GM12878 (cell line): ENCODE data around the gene VCL. TPM values are rescaled to one million over a fixed set of nuclear protein-coding genes. Genes with fewer than 3 reads are reported as not detected.

Source experiments
- ATAC-seq: fragments of 200-7000 bp; cut with Tn5 transposase; 3 replicates; pipeline ENCODE4 v1.9.1; 2020; ENCODE audit warnings: mild to moderate bottlenecking, moderate library complexity
- BruUV-seq: library from RNA; stranded (reverse); fragments of 400-500 nt; replicated peaks from 2 replicates; lab custom pipeline; 2021; lab: Mats Ljungman, UMichigan
- CTCF ChIA-PET: fragments of 300-600 bp; sonication (Branson Sonifier 250); formaldehyde crosslinking; extraction: SDS; loops from one replicate; lab custom pipeline; 2021; ENCODE audit warnings: inconsistent platforms; lab: Yijun Ruan, JAX
- POLR2A ChIA-PET: fragments of 350-600 bp; formaldehyde crosslinking; extraction: SDS; loops from one replicate; lab custom pipeline; 2021; ENCODE audit warnings: inconsistent platforms; lab: Charles Lee
- RAD21 ChIA-PET: fragments of 300-600 bp; sonication (Branson Sonifier 250); formaldehyde crosslinking; loops from one replicate; lab custom pipeline; 2023; ENCODE audit warnings: antibody characterized with exemption; ENCODE audit not compliant: unreplicated experiment; lab: Charles Lee
- SMC1A ChIA-PET: fragments of 300-600 bp; sonication (Branson Sonifier 250); formaldehyde crosslinking; loops from one replicate; lab custom pipeline; 2023; ENCODE audit not compliant: unreplicated experiment, uncharacterized antibody; lab: Charles Lee
- DNase-seq: peaks from one replicate; pipeline ENCODE4 v3.0.0-alpha.2; 2011; ENCODE audit warnings: low read depth, low spot score
- FAIRE-seq: peaks from 3 replicates; lab custom pipeline; 2011; peaks lifted over from hg19 to GRCh38; lab: Jason Lieb, UNC
- H2AFZ ChIP-seq: 2 replicates; pipeline ENCODE4 v1.6.0; 2011; ENCODE audit warnings: low read depth, low read length, control low read depth; ENCODE audit not compliant: control insufficient read depth
- H3K27ac ChIP-seq: 2 replicates; pipeline ENCODE4 v1.5.1; 2011; ENCODE audit warnings: control low read depth; ENCODE audit not compliant: control insufficient read depth, insufficient read depth
- H3K27me3 ChIP-seq, 2 experiments: replicated peaks in 1 of 2; 2 replicates each; pipeline versions ENCODE4 v1.6.0 to v1.6.1; 2011; ENCODE audit warnings: low read length in 1 of 2; ENCODE audit not compliant: control insufficient read depth in 2 of 2, insufficient read depth in 2 of 2
- H3K36me3 ChIP-seq, 2 experiments: 2 replicates each; pipeline ENCODE4 v1.5.1; 2011; ENCODE audit warnings: low read length in 1 of 2; ENCODE audit not compliant: control insufficient read depth in 2 of 2, insufficient read depth in 2 of 2
- H3K4me1 ChIP-seq: 2 replicates; pipeline ENCODE4 v1.6.1; 2011; ENCODE audit warnings: mild to moderate bottlenecking, low read length, moderate library complexity, mixed read lengths; ENCODE audit not compliant: control insufficient read depth, insufficient read depth
- H3K4me2 ChIP-seq: 2 replicates; pipeline ENCODE4 v1.6.0; 2011; ENCODE audit warnings: control low read depth; ENCODE audit not compliant: control insufficient read depth, insufficient read depth
- H3K4me3 ChIP-seq: fragments of 200-600 bp; sonication (generic); 2 replicates; pipeline ENCODE4 v1.5.1; 2016
- H3K79me2 ChIP-seq: 2 replicates; pipeline ENCODE4 v1.6.0; 2011; ENCODE audit warnings: low read length; ENCODE audit not compliant: control insufficient read depth, insufficient read depth
- H3K9ac ChIP-seq: 2 replicates; pipeline ENCODE4 v1.8.0; 2011; ENCODE audit warnings: low read length, control low read depth, mixed read lengths; ENCODE audit not compliant: control insufficient read depth, insufficient read depth
- H3K9me3 ChIP-seq: replicated peaks from 3 replicates; pipeline ENCODE4 v1.5.1; 2011; ENCODE audit warnings: mild to moderate bottlenecking, low read length; ENCODE audit not compliant: control insufficient read depth, insufficient read depth
- H4K20me1 ChIP-seq: 2 replicates; pipeline ENCODE4 v1.6.0; 2011; ENCODE audit not compliant: control insufficient read depth, insufficient read depth
- EGR1 ChIP-seq, 2 experiments: IDR thresholded peaks; 1 replicate in 1 of 2; 2 replicates in 1 of 2; pipeline ENCODE4 v1.6.1; 2011 to 2012; ENCODE audit warnings: low read depth in 2 of 2, low read length in 2 of 2, borderline replicate concordance in 1 of 2, mild to moderate bottlenecking in 1 of 2, moderate library complexity in 1 of 2
- EP300 ChIP-seq, 2 experiments: fragments of 150-350 bp in 1 of 2; IDR thresholded peaks; 2 replicates each; pipeline ENCODE4 v1.6.1; 2011 to 2012; ENCODE audit warnings: low read depth in 2 of 2, low read length in 2 of 2, borderline replicate concordance in 1 of 2, improper control_type of control experiment in 1 of 2, inconsistent platforms in 1 of 2; ENCODE audit not compliant: control insufficient read depth in 1 of 2
- ESRRA ChIP-seq: IDR thresholded peaks from 2 replicates; pipeline ENCODE4 v1.6.1; 2012; ENCODE audit warnings: mild to moderate bottlenecking, low read length, improper control_type of control experiment
- FOXM1 ChIP-seq: IDR thresholded peaks from 2 replicates; pipeline ENCODE4 v1.6.1; 2012; ENCODE audit warnings: low read depth, mild to moderate bottlenecking, inconsistent platforms, low read length, moderate library complexity
- KAT2A ChIP-seq: conservative IDR thresholded peaks from 2 replicates; pipeline ENCODE4 v1.6.1; 2011; ENCODE audit warnings: low read depth, low read length; ENCODE audit not compliant: control insufficient read depth
- KDM1A ChIP-seq: fragments of 200-600 bp; sonication (generic); IDR thresholded peaks from 2 replicates; pipeline ENCODE4 v1.6.1; 2016; ENCODE audit warnings: borderline replicate concordance
- MLLT1 ChIP-seq: fragments of 450-650 bp; IDR thresholded peaks from 2 replicates; pipeline ENCODE4 v1.6.1; 2016; ENCODE audit warnings: mild to moderate bottlenecking
- MTA2 ChIP-seq: fragments of 450-650 bp; IDR thresholded peaks from 2 replicates; pipeline ENCODE4 v1.6.1; 2016; ENCODE audit warnings: low read depth, mild to moderate bottlenecking, moderate library complexity
- RFX5 ChIP-seq: IDR thresholded peaks from 2 replicates; pipeline ENCODE4 v1.6.1; 2011; ENCODE audit warnings: low read depth, low read length, improper control_type of control experiment
- SIX5 ChIP-seq: IDR thresholded peaks from 2 replicates; pipeline ENCODE4 v1.6.1; 2011; ENCODE audit warnings: mild to moderate bottlenecking, low read depth, low read length, moderate library complexity; ENCODE audit not compliant: severe bottlenecking
- TARDBP ChIP-seq: IDR thresholded peaks from 2 replicates; pipeline ENCODE4 v1.6.1; 2016; ENCODE audit warnings: borderline replicate concordance
- WGBS: methylation state at CpG from one replicate; pipeline ENCODE4 v1.1.6; 2016; ENCODE audit warnings: low lambda C conversion rate; ENCODE audit not compliant: insufficient replicate concordance, insufficient coverage; ENCODE audit errors: missing lambda C conversion rate; 5-methylcytosine and 5-hydroxymethylcytosine counted together
- in situ Hi-C: fragments of 300-500 bp; cut with MboI; formaldehyde crosslinking; loops from 9 replicates; pipeline ENCODE4 v1.14.3; 2018; ENCODE audit warnings: mixed read lengths
- intact Hi-C: fragments of 100-400 bp; cut with micrococcal nuclease; formaldehyde crosslinking; loops from one replicate; pipeline ENCODE4 v1.14.2; 2022; ENCODE audit not compliant: unreplicated experiment
- polyA plus RNA-seq, 11 experiments: library from polyadenylated mRNA; depleted of rRNA in 4 of 11; unstranded in 6 of 11; stranded (reverse) in 5 of 11; fragments of >200 nt; fragmentation: Nextera tagmentation in 4 of 11; fragmentation: Illumina TruSeq in 1 of 11; extraction: Ambion mirVana in 4 of 11; extraction: Trizol in 1 of 11; gene quantifications; 1 replicate in 1 of 11; 2 replicates in 10 of 11; pipeline versions ENCODE4 v1.2.1 to v1.2.3, GENCODE V29; 2011 to 2016; ENCODE audit warnings: inconsistent platforms in 2 of 11, missing spikeins in 2 of 11, low read depth in 1 of 11
- total RNA-seq, 4 experiments: library from RNA; depleted of rRNA in 3 of 4; stranded (reverse); fragments of >200 nt in 3 of 4; fragmentation: Illumina TruSeq in 1 of 4; extraction: Trizol in 1 of 4; gene quantifications; 2 replicates each; pipeline versions ENCODE4 v1.2.1 to v1.2.3, GENCODE V29; 2013 to 2021
- TF ChIP-seq, protein P1 (sequence below): fragments of 450-650 bp; IDR thresholded peaks from 2 replicates; pipeline ENCODE4 v1.6.1; 2016; ENCODE audit warnings: mild to moderate bottlenecking
- TF ChIP-seq, protein P2 (sequence below): IDR thresholded peaks from 2 replicates; pipeline ENCODE4 v1.6.1; 2012; ENCODE audit warnings: low read depth, low read length, improper control_type of control experiment
- TF ChIP-seq, protein P3 (sequence below): IDR thresholded peaks from 2 replicates; pipeline ENCODE4 v1.6.1; 2012; ENCODE audit warnings: low read depth, low read length, improper control_type of control experiment
- TF ChIP-seq, protein P4 (sequence below): fragments of 450-650 bp; conservative IDR thresholded peaks from 2 replicates; pipeline ENCODE4 v1.6.1; 2017; ENCODE audit warnings: mild to moderate bottlenecking, moderate library complexity
- TF ChIP-seq, protein P5 (sequence below): IDR thresholded peaks from 2 replicates; pipeline ENCODE4 v1.6.1; 2012; ENCODE audit warnings: low read depth, low read length, improper control_type of control experiment

Gene VCL
- total and polyA plus RNA-seq, 10 of the 15 experiments (the other 5 are each of a cell fraction or from before 2014, with no cell fraction given) = 6.7 to 54.6 (median 24.3) TPM

DNA sequence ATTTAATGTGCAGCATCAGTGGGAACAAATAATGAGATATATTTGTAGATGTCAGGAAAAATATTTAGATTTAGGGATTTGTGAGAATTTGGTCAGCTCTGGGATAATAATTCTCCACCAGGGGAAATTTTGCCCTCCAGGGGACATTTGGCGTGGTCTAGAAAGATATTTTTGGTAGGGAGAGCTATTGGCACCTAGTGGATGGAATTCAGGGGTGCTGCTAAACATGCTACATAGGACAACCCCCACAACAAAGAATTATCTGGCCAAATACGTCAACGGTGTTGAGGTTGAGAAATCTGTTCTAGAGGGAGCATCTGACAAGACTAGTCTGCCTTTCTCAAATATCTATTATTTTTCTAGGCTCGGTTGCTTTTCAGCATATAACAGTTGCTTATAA lies 155.2 kb downstream of the VCL start:
- in situ Hi-C loops (no loop called here), intact Hi-C loops (loop anchor here (10.0 kb wide), 1 partner anchor 672 kb away; the partner anchor contains the start of gene KAT6B)
- BruUV-seq = no TSS peak
- ChIA-PET POLR2A (interaction anchor here (0.8 to 2.2 kb wide), 4 partner anchors 10 to 16 kb away, joined by 3 to 11 read pairs (median 6); no protein-coding TSS in a partner anchor), CTCF (interaction anchor here (0.6 to 6.4 kb wide), 8 partner anchors 14 to 867 kb away, joined by 3 to 51 read pairs (median 3); no protein-coding TSS in a partner anchor), SMC1A (interaction anchor here (0.9 to 6.6 kb wide), 8 partner anchors 14 to 81 kb away, joined by 3 to 78 read pairs (median 4); no protein-coding TSS in a partner anchor), RAD21 (interaction anchor here (0.6 to 6.4 kb wide), 6 partner anchors 9 to 61 kb away, joined by 3 to 58 read pairs (median 4); no protein-coding TSS in a partner anchor)
- Histone ChIP-seq H3K4me1 (peaks cover 19% of the 10 kb centered on the region), H3K4me3 (peak overlapping the region; percentile 68), H3K9ac (peak overlapping the region; percentile 16; the same call in 1 of the 2 replicates), H3K79me2 (peaks cover 92% of the 10 kb centered on the region), H3K9me3 (no peaks in the 10 kb centered on the region), H3K27ac (peak overlapping the region; percentile 99; the same call in 1 of the 2 replicates), H3K27me3 (no peaks in the 10 kb centered on the region), H2AFZ (no peak overlapping the region), H3K4me2 (peak overlapping the region; percentile 84), H3K36me3 (no peaks in the 10 kb centered on the region), H4K20me1 (no peaks in the 10 kb centered on the region)
- FAIRE-seq (no peak), DNase-seq (no peak), ATAC-seq (no peak)
- 63% methylated on average over 4 of the region's 4 CpGs for WGBS
- TF ChIP-seq FOXM1 = no peak
- no peak for TF ChIP-seq KAT2A
- TF ChIP-seq, protein P1, sequence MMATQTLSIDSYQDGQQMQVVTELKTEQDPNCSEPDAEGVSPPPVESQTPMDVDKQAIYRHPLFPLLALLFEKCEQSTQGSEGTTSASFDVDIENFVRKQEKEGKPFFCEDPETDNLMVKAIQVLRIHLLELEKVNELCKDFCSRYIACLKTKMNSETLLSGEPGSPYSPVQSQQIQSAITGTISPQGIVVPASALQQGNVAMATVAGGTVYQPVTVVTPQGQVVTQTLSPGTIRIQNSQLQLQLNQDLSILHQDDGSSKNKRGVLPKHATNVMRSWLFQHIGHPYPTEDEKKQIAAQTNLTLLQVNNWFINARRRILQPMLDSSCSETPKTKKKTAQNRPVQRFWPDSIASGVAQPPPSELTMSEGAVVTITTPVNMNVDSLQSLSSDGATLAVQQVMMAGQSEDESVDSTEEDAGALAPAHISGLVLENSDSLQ = no peak
- TF ChIP-seq, protein P2, sequence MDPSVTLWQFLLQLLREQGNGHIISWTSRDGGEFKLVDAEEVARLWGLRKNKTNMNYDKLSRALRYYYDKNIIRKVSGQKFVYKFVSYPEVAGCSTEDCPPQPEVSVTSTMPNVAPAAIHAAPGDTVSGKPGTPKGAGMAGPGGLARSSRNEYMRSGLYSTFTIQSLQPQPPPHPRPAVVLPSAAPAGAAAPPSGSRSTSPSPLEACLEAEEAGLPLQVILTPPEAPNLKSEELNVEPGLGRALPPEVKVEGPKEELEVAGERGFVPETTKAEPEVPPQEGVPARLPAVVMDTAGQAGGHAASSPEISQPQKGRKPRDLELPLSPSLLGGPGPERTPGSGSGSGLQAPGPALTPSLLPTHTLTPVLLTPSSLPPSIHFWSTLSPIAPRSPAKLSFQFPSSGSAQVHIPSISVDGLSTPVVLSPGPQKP = no peak
- TF ChIP-seq SIX5 = no peak
- TF ChIP-seq EGR1 (IDR thresholded peaks at IDR 0.05; ENCODE audit: borderline replicate concordance in 1 of 2, low read depth in 2 of 2, low read length in 2 of 2) = no peak
- TF ChIP-seq MLLT1 = no peak
- TF ChIP-seq, protein P3, sequence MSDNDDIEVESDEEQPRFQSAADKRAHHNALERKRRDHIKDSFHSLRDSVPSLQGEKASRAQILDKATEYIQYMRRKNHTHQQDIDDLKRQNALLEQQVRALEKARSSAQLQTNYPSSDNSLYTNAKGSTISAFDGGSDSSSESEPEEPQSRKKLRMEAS = no peak
- TF ChIP-seq MTA2 = no peak
- TF ChIP-seq RFX5 = no peak
- TF ChIP-seq KDM1A = no peak
- no peak for TF ChIP-seq TARDBP
- TF ChIP-seq, protein P4, sequence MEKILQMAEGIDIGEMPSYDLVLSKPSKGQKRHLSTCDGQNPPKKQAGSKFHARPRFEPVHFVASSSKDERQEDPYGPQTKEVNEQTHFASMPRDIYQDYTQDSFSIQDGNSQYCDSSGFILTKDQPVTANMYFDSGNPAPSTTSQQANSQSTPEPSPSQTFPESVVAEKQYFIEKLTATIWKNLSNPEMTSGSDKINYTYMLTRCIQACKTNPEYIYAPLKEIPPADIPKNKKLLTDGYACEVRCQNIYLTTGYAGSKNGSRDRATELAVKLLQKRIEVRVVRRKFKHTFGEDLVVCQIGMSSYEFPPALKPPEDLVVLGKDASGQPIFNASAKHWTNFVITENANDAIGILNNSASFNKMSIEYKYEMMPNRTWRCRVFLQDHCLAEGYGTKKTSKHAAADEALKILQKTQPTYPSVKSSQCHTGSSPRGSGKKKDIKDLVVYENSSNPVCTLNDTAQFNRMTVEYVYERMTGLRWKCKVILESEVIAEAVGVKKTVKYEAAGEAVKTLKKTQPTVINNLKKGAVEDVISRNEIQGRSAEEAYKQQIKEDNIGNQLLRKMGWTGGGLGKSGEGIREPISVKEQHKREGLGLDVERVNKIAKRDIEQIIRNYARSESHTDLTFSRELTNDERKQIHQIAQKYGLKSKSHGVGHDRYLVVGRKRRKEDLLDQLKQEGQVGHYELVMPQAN = no peak
- no peak for TF ChIP-seq EP300 (IDR thresholded peaks at IDR 0.05; ENCODE audit: borderline replicate concordance in 1 of 2, control insufficient read depth in 1 of 2, low read depth in 2 of 2, low read length in 2 of 2)
- no peak for TF ChIP-seq ESRRA
- TF ChIP-seq, protein P5, sequence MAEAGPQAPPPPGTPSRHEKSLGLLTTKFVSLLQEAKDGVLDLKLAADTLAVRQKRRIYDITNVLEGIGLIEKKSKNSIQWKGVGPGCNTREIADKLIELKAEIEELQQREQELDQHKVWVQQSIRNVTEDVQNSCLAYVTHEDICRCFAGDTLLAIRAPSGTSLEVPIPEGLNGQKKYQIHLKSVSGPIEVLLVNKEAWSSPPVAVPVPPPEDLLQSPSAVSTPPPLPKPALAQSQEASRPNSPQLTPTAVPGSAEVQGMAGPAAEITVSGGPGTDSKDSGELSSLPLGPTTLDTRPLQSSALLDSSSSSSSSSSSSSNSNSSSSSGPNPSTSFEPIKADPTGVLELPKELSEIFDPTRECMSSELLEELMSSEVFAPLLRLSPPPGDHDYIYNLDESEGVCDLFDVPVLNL = no peak
